Prostate gland (tissue), 2 donors: Measurements from ENCODE around the gene MED22. TPM values are rescaled to one million over a fixed set of nuclear protein-coding genes. Genes with fewer than 3 reads are reported as not detected.
"Not testable (repeated sequence)": the region's sequence is repeated elsewhere in the genome, so short reads cannot be mapped to it uniquely, and the experiment has no call there.

Experiments used
- DNase-seq: peaks from one replicate; pipeline ENCODE4 v3.0.0-alpha.2; 2019; ENCODE audit warnings: low spot score
- H3K27ac ChIP-seq, 2 donors: fragments of 200-600 bp; sonication (generic); 2 replicates each; pipeline ENCODE4 v1.5.1; 2017 to 2019
- H3K27me3 ChIP-seq: fragments of 200-600 bp; sonication (generic); replicated peaks from 2 replicates; pipeline ENCODE4 v1.5.1; 2019; ENCODE audit not compliant: insufficient read depth
- H3K36me3 ChIP-seq, 2 donors: fragments of 200-600 bp; sonication (generic); 1 replicate in 1 of 2; 2 replicates in 1 of 2; pipeline versions ENCODE4 v1.5.1 to v1.8.1; 2017 to 2019
- H3K4me1 ChIP-seq: fragments of 200-600 bp; sonication (generic); replicated peaks from 2 replicates; pipeline ENCODE4 v1.5.1; 2019
- H3K4me3 ChIP-seq, 2 donors: fragments of 200-600 bp; sonication (generic); 2 replicates each; pipeline ENCODE4 v1.5.1; 2017 to 2019
- H3K9me3 ChIP-seq: fragments of 200-600 bp; sonication (generic); 2 replicates; pipeline ENCODE4 v1.5.1; 2017
- CTCF ChIP-seq, 4 experiments: fragments of 200-600 bp in 2 of 4; fragments of 450-650 bp in 2 of 4; sonication (generic) in 2 of 4; IDR thresholded peaks; 1 replicate in 3 of 4; 2 replicates in 1 of 4; pipeline ENCODE4 v1.5.1; 2016 to 2019; ENCODE audit warnings: antibody characterized with exemption in 4 of 4, mild to moderate bottlenecking in 2 of 4, moderate library complexity in 2 of 4
- POLR2A ChIP-seq: fragments of 450-650 bp; IDR thresholded peaks from one replicate; pipeline ENCODE4 v1.6.1; 2016; ENCODE audit warnings: antibody characterized with exemption, mild to moderate bottlenecking
- POLR2AphosphoS5 ChIP-seq: sonication (generic); formaldehyde crosslinking; IDR thresholded peaks from one replicate; pipeline ENCODE4 v1.6.1; 2017; ENCODE audit warnings: antibody characterized with exemption
- WGBS: methylation state at CpG from one replicate; pipeline ENCODE4 v1.1.5; 2018; 5-methylcytosine and 5-hydroxymethylcytosine counted together
- intact Hi-C: fragments of 100-400 bp; cut with DNase I; formaldehyde crosslinking; loops from one replicate; pipeline ENCODE4 v1.14.2; 2022
- total RNA-seq, 2 donors: library from RNA; depleted of rRNA; stranded (reverse); fragments of >200 nt; gene quantifications; one replicate each; pipeline ENCODE4 v1.1.0, GENCODE V29; 2016

The MED22 gene
- total RNA-seq, 2 donors from 2014 or later = 31.1 to 32.6 TPM

GRCh38 chr9:133340916-133341315 lies 7.0 kb downstream of the MED22 start:
- DNase-seq = no peak
- intact Hi-C loops = no loop called here
- no peaks in the 10 kb centered on the region for H3K4me1 ChIP-seq
- 82% methylated on average over 12 of the region's 13 CpGs for WGBS
- no peak for TF ChIP-seq POLR2AphosphoS5
- H3K4me3 ChIP-seq = no peak overlapping the region
- no peaks in the 10 kb centered on the region for H3K9me3 ChIP-seq
- H3K27me3 ChIP-seq = no peaks in the 10 kb centered on the region
- H3K36me3 ChIP-seq = peaks cover 4 to 17% of the 10 kb centered on the region in 2 donors
- no peak overlapping the region for H3K27ac ChIP-seq

GRCh38 chr9:133340256-133340655 lies 7.7 kb downstream of the MED22 start:
- H3K4me3 ChIP-seq = no peak overlapping the region
- 75% methylated on average over 3 of the region's 3 CpGs for WGBS
- no peaks in the 10 kb centered on the region for H3K9me3 ChIP-seq
- intact Hi-C loops = no loop called here
- H3K36me3 ChIP-seq = peaks cover 4 to 17% of the 10 kb centered on the region in 2 donors
- no peak for DNase-seq
- no peak overlapping the region for H3K27ac ChIP-seq
- H3K4me1 ChIP-seq = no peaks in the 10 kb centered on the region
- TF ChIP-seq POLR2AphosphoS5 (no peak), POLR2A (no peak), CTCF (IDR thresholded peaks at IDR 0.05) (no peak)
- no peaks in the 10 kb centered on the region for H3K27me3 ChIP-seq

GRCh38 chr9:133339641-133340040 lies 8.3 kb downstream of the MED22 start:
- no peak for DNase-seq
- H3K9me3 ChIP-seq = no peaks in the 10 kb centered on the region
- WGBS = 87% methylated on average over 5 of the region's 5 CpGs
- H3K4me3 ChIP-seq = no peak overlapping the region
- intact Hi-C loops = no loop called here
- no peaks in the 10 kb centered on the region for H3K27me3 ChIP-seq
- H3K27ac ChIP-seq = no peak overlapping the region
- TF ChIP-seq POLR2A (no peak), POLR2AphosphoS5 (no peak), CTCF (IDR thresholded peaks at IDR 0.05) (no peak)
- H3K36me3 ChIP-seq = peaks cover 4 to 17% of the 10 kb centered on the region in 2 donors
- peaks cover 4% of the 10 kb centered on the region for H3K4me1 ChIP-seq

- H3K4me1 ChIP-seq = peaks cover 5% of the 10 kb centered on the region
- peak within 1 kb of the TSS; percentile 39 to 62 for H3K27ac ChIP-seq
- peak; percentile 88 for DNase-seq
- WGBS = 5% methylated on average over 61 of the region's 70 CpGs
- TF ChIP-seq POLR2AphosphoS5 (peak; percentile 98), POLR2A (peak; percentile 43), CTCF (IDR thresholded peaks at IDR 0.05) (peak in 2 of 4 experiments; percentile 31 to 40)
- H3K4me3 ChIP-seq = peak within 1 kb of the TSS; percentile 54 to 82
- H3K36me3 ChIP-seq = peaks cover 17 to 20% of the 10 kb centered on the region in 2 donors
- intact Hi-C loops = no loop called here
- H3K27me3 ChIP-seq = no peaks in the 10 kb centered on the region
- no peaks in the 10 kb centered on the region for H3K9me3 ChIP-seq
These were observed 11.8 kb downstream of the MED22 start, which contains the start of gene SURF6 for GRCh38 chr9:133335924-133336811. Gene SURF6, minus strand, starts transcription at chr9:133336188. Its CDS starts 56 bp downstream, at chr9:133336132.

GRCh38 chr9:133334888-133335287 lies 13.0 kb downstream of the MED22 start:
- H3K9me3 ChIP-seq, H3K27ac ChIP-seq, DNase-seq, H3K4me1 ChIP-seq, intact Hi-C loops, H3K27me3 ChIP-seq: not testable (repeated sequence)
- Histone ChIP-seq H3K36me3 (peaks cover 19 to 20% of the 10 kb centered on the region in 2 donors), H3K4me3 (peak overlapping the region; percentile 54 to 82)
- 77% methylated on average over 11 of the region's 11 CpGs for WGBS
